Body of pancreas (tissue), 4 donors: ENCODE results near the gene PPIL4.

Experiments
- CTCF ChIP-seq, 7 experiments: fragments of 450-650 bp in 4 of 7; fragments of 200-600 bp in 3 of 7; sonication (generic) in 3 of 7; IDR thresholded peaks; one replicate each; pipeline ENCODE4 v1.5.1; 2016 to 2019; ENCODE audit warnings: antibody characterized with exemption in 7 of 7
- POLR2A ChIP-seq, 3 donors: fragments of 450-650 bp; IDR thresholded peaks; one replicate each; pipeline ENCODE4 v1.6.1; 2016; ENCODE audit warnings: antibody characterized with exemption in 3 of 3, mild to moderate bottlenecking in 2 of 3

GRCh38 chr6:149482545-149483333 is 63.1 kb downstream of the PPIL4 start:
- TF ChIP-seq CTCF (IDR thresholded peaks at IDR 0.05) (no peak), POLR2A (IDR thresholded peaks at IDR 0.05) (no peak)
